Stomach (tissue), 9 donors: Measurements from ENCODE around the gene CD74. TPM values are rescaled to one million over a fixed set of nuclear protein-coding genes. Genes with fewer than 3 reads are reported as not detected.

ENCODE experiments used
- DNase-seq, 2 donors: peaks; one replicate each; pipeline versions ENCODE4 v3.0.0 to v3.0.0-alpha.2; 2013 to 2019
- H3K27ac ChIP-seq, 5 donors: fragments of 200-600 bp in 4 of 5; sonication (generic) in 4 of 5; one replicate each; pipeline ENCODE4 v1.5.1; 2013 to 2019; ENCODE audit warnings: mild to moderate bottlenecking in 1 of 5, moderate library complexity in 1 of 5
- H3K27me3 ChIP-seq, 3 donors: fragments of 200-600 bp; sonication (generic); one replicate each; pipeline ENCODE4 v1.5.1; 2017 to 2019; ENCODE audit warnings: mixed run types in 1 of 3
- H3K36me3 ChIP-seq, 4 donors: fragments of 200-600 bp; sonication (generic); 1 replicate in 3 of 4; 2 replicates in 1 of 4; pipeline ENCODE4 v1.5.1; 2016 to 2019
- H3K4me1 ChIP-seq, 4 donors: fragments of 200-600 bp; sonication (generic); one replicate each; pipeline ENCODE4 v1.5.1; 2016 to 2019
- H3K4me3 ChIP-seq, 4 donors: fragments of 200-600 bp; sonication (generic) in 3 of 4; one replicate each; pipeline ENCODE4 v1.5.1; 2016 to 2019; ENCODE audit warnings: mild to moderate bottlenecking in 1 of 4
- H3K9me3 ChIP-seq, 4 donors: fragments of 200-600 bp; sonication (generic); one replicate each; pipeline ENCODE4 v1.5.1; 2016 to 2019
- CTCF ChIP-seq, 7 experiments: fragments of 450-650 bp in 4 of 7; fragments of 200-600 bp in 3 of 7; sonication (generic) in 3 of 7; IDR thresholded peaks; one replicate each; pipeline ENCODE4 v1.5.1; 2016 to 2019; ENCODE audit warnings: antibody characterized with exemption in 7 of 7, control low read depth in 2 of 7, mild to moderate bottlenecking in 1 of 7
- EP300 ChIP-seq: sonication (generic); formaldehyde crosslinking; IDR thresholded peaks from one replicate; pipeline ENCODE4 v1.6.1; 2017; ENCODE audit warnings: antibody characterized with exemption
- POLR2A ChIP-seq, 4 donors: fragments of 450-650 bp; IDR thresholded peaks; one replicate each; pipeline ENCODE4 v1.6.1; 2016; ENCODE audit warnings: antibody characterized with exemption in 4 of 4, control low read depth in 2 of 4, mild to moderate bottlenecking in 1 of 4, moderate library complexity in 1 of 4
- POLR2AphosphoS5 ChIP-seq, 3 donors: sonication (generic); formaldehyde crosslinking; IDR thresholded peaks; one replicate each; pipeline ENCODE4 v1.6.1; 2016; ENCODE audit warnings: antibody characterized with exemption in 3 of 3
- WGBS, 5 donors: extraction: QIAGEN DNeasy Blood & Tissue Kit in 3 of 5; methylation state at CpG; one replicate each; pipeline versions ENCODE4 v1.1.5 to v1.1.7; 2013 to 2018; 5-methylcytosine and 5-hydroxymethylcytosine counted together
- intact Hi-C: fragments of 100-400 bp; cut with DNase I; formaldehyde crosslinking; loops from one replicate; pipeline ENCODE4 v1.15.1; 2023; ENCODE audit warnings: low total_unique reads
- polyA plus RNA-seq, 3 donors: library from polyadenylated mRNA; stranded (reverse); fragments of 200-250 nt; gene quantifications; one replicate each; pipeline ENCODE4 v1.2.3, GENCODE V29; 2013
- total RNA-seq, 5 donors: library from RNA; depleted of rRNA; stranded (reverse); fragments of >200 nt; gene quantifications; one replicate each; pipeline versions ENCODE4 v1.1.0 to v1.2.3, GENCODE V29; 2014 to 2016
- donor health status: healthy with polysubstance abuse.
- donor health status: Bipolar disorder and iron deficiency.
- donor health status: healthy.

The CD74 gene
- total and polyA plus RNA-seq, 8 donors = 102 to 1,185 (median 296) TPM

DNA sequence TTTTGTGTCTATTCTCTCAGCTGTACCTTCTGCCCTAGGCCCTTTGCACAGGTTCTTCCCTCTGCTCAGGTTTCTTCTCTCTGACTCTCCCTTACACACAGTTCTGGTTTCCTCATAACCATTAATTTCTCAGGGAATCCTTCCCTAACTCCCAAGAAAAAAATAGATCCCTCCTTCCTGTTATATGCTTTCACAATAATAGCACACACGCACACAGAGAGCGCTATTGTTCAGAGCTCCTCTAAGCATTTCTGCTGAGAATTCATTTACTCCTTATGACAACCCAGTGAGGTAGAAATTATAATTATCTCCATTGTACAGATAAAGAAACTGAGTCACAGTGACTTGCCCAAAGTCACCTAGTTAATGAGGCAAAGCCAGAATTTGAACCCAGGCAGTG is 56.9 kb downstream of the CD74 start:
- intact Hi-C loops = no loop called here
- WGBS, 5 donors = 94 to 98% (median 96%) methylated on average over 2 of the region's 2 CpGs
- H3K4me3 ChIP-seq = no peak overlapping the region
- no peak for DNase-seq
- H3K9me3 ChIP-seq = no peaks in the 10 kb centered on the region
- peaks cover 15 to 39% (median 26%) of the 10 kb centered on the region in 4 donors for H3K4me1 ChIP-seq
- no peaks in the 10 kb centered on the region for H3K27me3 ChIP-seq
- peaks cover 0 to 10% (median 7%) of the 10 kb centered on the region in 4 donors for H3K36me3 ChIP-seq
- H3K27ac ChIP-seq = no peak overlapping the region
- TF ChIP-seq POLR2AphosphoS5 (IDR thresholded peaks at IDR 0.05) (no peak), EP300 (no peak), CTCF (IDR thresholded peaks at IDR 0.05) (no peak), POLR2A (IDR thresholded peaks at IDR 0.05) (no peak)

DNA sequence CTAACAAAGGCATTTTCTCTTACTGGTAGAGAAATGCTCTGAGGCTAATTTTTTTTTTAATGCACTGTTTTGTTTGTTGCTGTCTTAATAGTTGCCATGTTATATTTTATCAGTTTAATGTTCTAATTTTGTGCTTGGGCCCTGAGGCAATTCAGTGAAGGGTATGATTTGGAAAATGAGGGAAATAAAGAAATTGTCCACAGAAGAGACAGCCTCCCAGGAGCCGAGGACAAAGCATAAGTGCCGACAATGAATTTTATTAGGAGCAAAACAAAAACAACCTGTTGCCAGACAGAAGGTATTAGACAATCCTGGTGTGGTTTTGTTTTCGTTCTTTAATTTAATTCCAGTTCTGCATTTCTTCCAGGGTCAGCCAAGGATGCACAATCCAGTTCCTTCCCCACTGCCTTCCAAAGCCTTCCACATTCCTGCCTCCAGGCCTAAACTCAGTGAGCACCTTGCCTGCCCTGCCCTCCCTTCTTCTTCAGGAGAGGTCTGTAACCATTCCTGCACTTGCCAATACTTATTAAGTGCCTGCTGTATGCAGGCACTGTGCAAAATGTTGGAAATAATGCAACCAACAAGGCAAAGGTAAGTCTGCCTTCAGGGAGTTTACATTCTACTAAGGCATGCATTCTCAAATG is 59.6 kb downstream of the CD74 start:
- Histone ChIP-seq H3K27ac (no peak overlapping the region), H3K4me3 (no peak overlapping the region), H3K9me3 (no peaks in the 10 kb centered on the region), H3K36me3 (no peaks in the 10 kb centered on the region), H3K4me1 (peaks cover 2 to 21% (median 13%) of the 10 kb centered on the region in 4 donors), H3K27me3 (no peaks in the 10 kb centered on the region)
- no peak for TF ChIP-seq POLR2AphosphoS5 (IDR thresholded peaks at IDR 0.05)
- no peak for TF ChIP-seq POLR2A (IDR thresholded peaks at IDR 0.05)
- TF ChIP-seq CTCF (IDR thresholded peaks at IDR 0.05) = no peak
- no peak for TF ChIP-seq EP300
- intact Hi-C loops = no loop called here
- 82 to 94% (median 85%) methylated on average over 3 of the region's 3 CpGs for WGBS, 5 donors
- no peak for DNase-seq

GRCh38 chr5:150352244-150353031 is 60.3 kb downstream of the CD74 start:
- TF ChIP-seq POLR2AphosphoS5 (IDR thresholded peaks at IDR 0.05) = no peak
- TF ChIP-seq EP300 = no peak
- no peak for TF ChIP-seq CTCF (IDR thresholded peaks at IDR 0.05)
- TF ChIP-seq POLR2A (IDR thresholded peaks at IDR 0.05) = no peak
- no peaks in the 10 kb centered on the region for H3K27me3 ChIP-seq
- 77 to 86% (median 80%) methylated on average over 6 of the region's 6 CpGs for WGBS, 5 donors
- peaks cover 0 to 18% (median 10%) of the 10 kb centered on the region in 4 donors for H3K4me1 ChIP-seq
- no peaks in the 10 kb centered on the region for H3K9me3 ChIP-seq
- no peaks in the 10 kb centered on the region for H3K36me3 ChIP-seq
- H3K27ac ChIP-seq = no peak overlapping the region
- intact Hi-C loops = no loop called here
- no peak for DNase-seq
- no peak overlapping the region for H3K4me3 ChIP-seq

Other genes starting within 250 kb of the CD74 start
- 100 to 1,000 TPM in 1 of 5 donors, 1 to 10 TPM in 1, not detected in 3; 2.0 to 472 TPM for gene CDX1, start 246.1 kb downstream of the CD74 start, total RNA-seq
- under 1 TPM in 1 of 3 donors, not detected in 2; 0.31 TPM for gene CDX1, start 246.1 kb downstream of the CD74 start, polyA plus RNA-seq
- gene SLC6A7, start 222.8 kb downstream of the CD74 start, total RNA-seq = 10 to 100 TPM in 1 of 5 donors, not detected in 4; 29.3 TPM
- gene SLC6A7, start 222.8 kb downstream of the CD74 start, polyA plus RNA-seq = not detected
- 10 to 100 TPM in 1 of 5 donors, 1 to 10 TPM in 2, not detected in 2; 1.1 to 18.3 (median 6.4) TPM for gene CAMK2A, start 123.1 kb downstream of the CD74 start, total RNA-seq
- gene CAMK2A, start 123.1 kb downstream of the CD74 start, polyA plus RNA-seq = under 1 TPM; 0.06 to 0.15 (median 0.13) TPM
- 1 to 10 TPM in 3 of 5 donors, not detected in 2; 1.7 to 7.0 (median 2.3) TPM for gene ARSI, start 110.0 kb downstream of the CD74 start, total RNA-seq
- gene ARSI, start 110.0 kb downstream of the CD74 start, polyA plus RNA-seq = under 1 TPM in 2 of 3 donors, not detected in 1; 0.35 to 0.81 TPM
- 10 to 100 TPM; 13.6 to 47.8 (median 36.2) TPM for gene TCOF1, start 55.2 kb downstream of the CD74 start, total RNA-seq
- 10 to 100 TPM; 11.7 to 74.1 (median 14.0) TPM for gene TCOF1, start 55.2 kb downstream of the CD74 start, polyA plus RNA-seq
- 1,000 to 10,000 TPM in 4 of 5 donors, 100 to 1,000 TPM in 1; 899 to 3,971 (median 1,858) TPM for gene RPS14, start 36.8 kb upstream of the CD74 start, total RNA-seq
- 1,000 to 10,000 TPM; 4,327 to 6,427 (median 4,820) TPM for gene RPS14, start 36.8 kb upstream of the CD74 start, polyA plus RNA-seq
- 10 to 100 TPM; 14.2 to 32.9 (median 21.6) TPM for gene NDST1, start 95.2 kb upstream of the CD74 start, total RNA-seq
- 10 to 100 TPM in 1 of 3 donors, 1 to 10 TPM in 2; 6.4 to 15.3 (median 7.2) TPM for gene NDST1, start 95.2 kb upstream of the CD74 start, polyA plus RNA-seq
- 10 to 100 TPM in 3 of 5 donors, 1 to 10 TPM in 2; 3.7 to 52.7 (median 20.1) TPM for gene SYNPO, start 227.8 kb upstream of the CD74 start, total RNA-seq
- gene SYNPO, start 227.8 kb upstream of the CD74 start, polyA plus RNA-seq = 10 to 100 TPM; 12.6 to 42.3 (median 23.2) TPM
- gene MYOZ3, start 248.3 kb upstream of the CD74 start, total RNA-seq = under 1 TPM in 1 of 5 donors, not detected in 4; 0.55 TPM
- gene MYOZ3, start 248.3 kb upstream of the CD74 start, polyA plus RNA-seq = 1 to 10 TPM in 1 of 3 donors, under 1 TPM in 2; 0.23 to 1.8 (median 0.50) TPM